GM19238 (cell line): Measurements from ENCODE around the gene LMTK3.
"Not testable (repeated sequence)": the region's sequence is repeated elsewhere in the genome, so short reads cannot be mapped to it uniquely, and the experiment has no call there.

ENCODE experiments used
- DNase-seq: peaks from one replicate; pipeline ENCODE4 v3.0.0; 2011; ENCODE audit warnings: low spot score; ENCODE audit not compliant: insufficient read length

Gene LMTK3

GRCh38 chr19:48507911-48508439, 3.7 kb downstream of the LMTK3 start:
- no peak for DNase-seq

DNA sequence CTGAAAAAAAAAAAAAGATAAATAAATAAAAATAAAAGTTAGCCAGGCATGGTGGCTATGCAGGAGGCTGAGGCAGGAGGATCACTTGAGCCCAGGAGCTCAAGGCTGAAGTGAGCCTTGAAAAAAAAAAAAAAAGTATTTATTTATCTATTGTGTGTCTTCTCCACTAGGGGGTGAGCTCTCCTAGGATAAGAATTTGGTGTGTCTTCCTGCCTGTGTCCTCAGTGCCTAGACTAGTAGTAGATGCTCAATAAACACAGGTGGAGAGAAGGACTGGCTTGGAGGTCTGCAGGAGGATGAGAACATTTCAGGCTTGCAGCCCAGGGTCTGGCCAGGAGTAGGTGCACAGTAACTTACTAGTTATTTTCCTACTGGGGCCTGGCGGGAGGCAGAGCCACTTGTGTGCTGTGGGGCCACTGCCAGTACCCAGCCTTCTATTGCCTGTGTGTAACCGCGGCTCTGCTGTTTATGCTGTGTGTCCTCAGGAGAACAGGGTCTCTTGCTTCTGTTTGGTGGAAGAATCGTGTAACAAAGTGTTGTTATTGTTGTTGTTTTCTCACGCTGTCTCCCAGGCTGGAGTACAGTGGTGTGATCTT, 5.4 kb downstream of the LMTK3 start:
- DNase-seq = peak; percentile 52

DNA sequence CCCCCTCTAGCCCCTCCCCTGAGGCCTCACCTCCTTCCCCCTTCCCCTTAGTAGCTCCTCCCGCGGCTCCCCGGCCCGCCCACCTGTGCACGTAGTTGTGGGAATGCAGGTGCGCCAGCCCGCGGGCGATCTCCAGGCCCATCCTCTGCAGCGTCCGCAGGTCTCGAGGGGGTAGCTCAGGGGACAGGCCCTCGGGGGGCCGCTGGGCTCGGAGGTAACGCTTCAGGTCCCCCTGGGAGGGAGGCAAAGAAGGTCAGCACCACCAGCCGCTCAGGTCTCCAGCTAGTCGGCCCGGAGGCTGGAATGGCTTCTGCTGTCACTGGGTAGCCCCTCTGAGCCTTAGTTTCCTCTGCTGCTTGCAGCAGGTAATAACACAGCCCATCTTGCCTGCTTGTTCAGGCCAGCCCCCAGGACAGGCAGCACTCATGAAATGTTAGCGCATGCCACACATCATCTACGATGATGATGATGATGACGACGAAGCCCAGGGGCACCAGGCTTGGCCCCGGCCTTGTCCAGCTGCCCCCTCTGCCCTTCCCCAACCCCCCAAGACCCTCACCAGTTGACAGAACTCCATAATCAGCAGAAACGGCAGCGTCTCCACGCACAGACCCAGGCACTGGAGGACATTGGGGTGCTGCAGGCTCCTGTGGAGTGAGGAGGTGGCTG, 9.2 kb downstream of the LMTK3 start:
- peak; percentile 83 for DNase-seq

DNA sequence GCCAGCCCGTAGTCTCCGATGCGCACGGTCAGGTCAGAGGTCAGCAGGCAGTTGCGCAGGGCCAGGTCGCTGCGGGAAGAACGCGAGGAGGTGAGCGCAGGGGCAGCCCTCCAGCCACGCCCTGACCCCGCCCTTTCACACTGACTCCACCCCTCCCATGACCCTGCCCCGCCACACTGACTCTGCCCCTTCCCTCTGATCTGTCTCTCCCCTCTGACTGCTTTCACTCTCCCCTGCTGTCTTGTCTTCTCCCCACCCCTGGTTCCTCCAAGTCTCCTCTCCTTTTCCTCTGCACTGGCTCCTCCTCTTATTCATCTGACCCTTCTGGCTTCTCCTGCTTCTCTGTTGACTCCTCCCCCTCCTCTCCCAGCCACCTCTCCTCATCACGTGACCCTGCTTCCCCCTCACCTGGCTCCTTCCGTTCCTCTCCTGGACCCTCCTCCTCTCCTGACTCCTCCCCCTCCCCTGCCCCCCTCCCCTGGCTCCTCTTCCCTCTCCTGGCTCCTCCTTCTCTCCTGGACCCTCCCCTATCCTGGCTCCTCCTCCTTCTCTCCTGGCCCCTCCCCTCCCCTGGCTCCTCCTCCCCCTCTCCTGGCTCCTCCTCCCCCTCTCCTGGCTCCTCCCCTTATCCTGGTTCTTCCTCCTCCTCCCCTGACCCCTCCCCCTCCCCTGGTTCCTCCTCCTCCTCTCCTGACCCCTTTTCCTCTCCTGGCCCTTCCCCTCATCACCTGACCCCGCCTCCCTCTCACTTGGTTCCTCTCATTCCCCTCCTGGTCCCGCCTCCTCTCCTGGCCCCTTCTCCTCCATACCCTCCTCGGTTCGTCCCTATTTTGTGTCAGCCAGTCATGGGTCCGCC, 9.9 kb downstream of the LMTK3 start:
- peak; percentile 66 for DNase-seq

DNA sequence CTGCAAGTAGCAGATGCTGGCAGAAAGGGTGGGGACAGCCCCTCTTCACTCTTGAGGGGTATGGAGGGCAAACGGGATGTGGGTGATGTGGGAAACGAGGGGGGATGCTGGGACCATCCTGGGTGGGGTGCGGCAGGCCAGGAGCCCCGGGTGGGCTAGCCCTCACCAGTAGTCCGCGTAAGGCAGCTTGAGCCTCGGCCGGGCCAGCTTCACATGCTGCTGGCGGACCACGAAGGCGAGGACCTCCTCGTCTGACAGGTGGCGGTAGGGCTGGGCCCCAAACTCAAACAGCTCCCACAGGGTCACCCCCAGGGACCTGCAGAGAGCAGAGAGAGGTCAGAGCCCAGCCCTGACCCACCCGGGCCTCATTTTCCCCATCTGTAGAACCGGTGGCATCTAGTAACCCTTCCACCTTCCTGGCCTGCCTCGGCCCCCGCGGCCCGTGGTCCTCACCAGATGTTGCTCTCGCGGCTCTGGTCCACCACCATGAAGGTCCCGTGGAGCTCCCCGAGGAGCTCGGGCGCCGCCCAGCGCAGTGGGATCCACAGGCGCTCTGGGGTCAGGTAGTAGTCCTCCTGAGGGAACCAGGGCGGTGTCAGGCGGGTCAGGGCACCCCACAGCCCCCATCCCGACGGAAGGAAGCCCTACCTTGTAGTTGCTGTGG, 10.7 kb downstream of the LMTK3 start:
- no peak for DNase-seq

- DNase-seq = no peak
Measured at GRCh38 chr19:48499316-48500090, 12.1 kb downstream of the LMTK3 start.

GRCh38 chr19:48498595-48499311, 12.9 kb downstream of the LMTK3 start:
- DNase-seq = no peak

DNA sequence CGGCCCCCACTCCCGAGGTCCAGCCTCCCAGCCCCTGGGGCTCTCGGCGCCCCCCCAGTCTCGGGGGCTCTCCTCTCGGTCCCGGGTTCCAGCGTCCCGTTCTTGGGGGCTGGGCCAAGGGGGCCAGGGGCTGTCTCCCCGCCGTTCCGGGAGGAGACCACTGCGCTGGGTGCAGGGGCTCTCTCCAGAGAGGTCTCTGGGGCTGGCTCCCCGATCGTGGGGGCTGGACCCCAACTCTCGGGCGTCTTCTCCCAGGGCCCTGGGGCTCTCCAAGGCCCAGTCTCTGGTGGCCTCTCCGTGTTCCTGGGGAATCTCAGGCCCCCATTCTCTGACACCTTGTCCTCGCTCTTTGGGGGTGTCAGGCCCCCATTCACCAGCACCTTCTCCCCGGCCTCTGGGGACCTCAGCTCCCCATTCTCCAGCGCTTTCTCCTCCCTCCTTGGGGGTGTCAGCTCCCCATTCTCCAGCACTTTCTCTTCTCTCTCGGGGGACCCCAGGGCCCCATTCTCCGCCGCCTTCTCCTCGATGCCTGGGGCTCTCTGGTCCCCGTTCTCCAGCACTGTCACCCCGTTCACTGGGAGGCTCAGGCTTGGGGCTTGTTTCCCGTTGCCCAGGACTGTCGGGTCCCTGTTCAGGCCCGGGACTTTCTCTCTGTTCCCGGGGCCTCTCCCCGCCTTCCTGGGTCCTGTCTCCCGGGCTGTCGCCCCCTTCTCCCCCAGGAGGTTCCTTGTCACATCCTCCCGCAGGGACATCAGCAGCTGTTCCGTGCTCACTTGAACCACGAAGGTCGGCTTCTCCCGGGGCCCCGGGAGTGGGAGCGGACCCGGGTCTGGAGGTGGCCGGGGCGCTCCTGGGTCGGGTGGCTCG, 13.7 kb downstream of the LMTK3 start:
- no peak for DNase-seq

DNA sequence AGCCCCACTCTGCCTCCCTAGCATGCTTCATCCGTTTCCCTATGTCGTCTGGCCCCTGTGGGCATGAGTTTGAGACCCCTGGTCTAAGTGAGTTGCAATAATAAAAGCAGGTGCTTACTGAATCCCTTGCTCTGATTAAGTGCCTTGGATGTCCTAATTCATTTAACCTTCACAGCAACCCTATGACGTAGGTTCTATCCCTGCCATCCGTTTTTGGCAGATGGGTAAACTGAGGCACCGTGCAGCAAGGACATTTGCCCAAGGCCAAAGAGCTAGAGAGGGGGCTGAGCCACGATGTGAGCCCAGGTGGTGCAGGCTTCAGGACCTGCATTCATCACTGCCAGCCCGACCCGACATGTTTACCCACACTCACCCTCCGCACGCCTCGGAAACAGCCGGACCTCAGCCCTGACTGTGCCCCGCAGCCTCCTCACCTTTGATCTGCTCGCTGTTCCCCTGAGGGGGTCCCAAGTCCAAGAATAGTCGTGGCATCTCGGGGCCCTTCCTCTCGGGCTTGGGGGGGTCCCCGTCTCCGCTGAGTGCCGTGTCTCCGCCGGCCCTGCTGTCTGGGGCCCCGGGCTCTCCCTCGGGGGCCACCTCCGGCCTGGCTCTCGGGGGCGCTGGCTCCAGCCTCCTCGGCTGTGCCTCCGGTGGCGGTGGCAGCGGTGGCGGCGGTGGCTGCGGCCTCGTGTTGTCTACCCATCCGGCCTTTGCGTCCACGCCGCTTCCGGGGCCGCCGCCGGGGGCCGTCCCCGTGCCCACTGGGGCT, 14.5 kb downstream of the LMTK3 start:
- DNase-seq = no peak

- DNase-seq = no peak
Measured at GRCh38 chr19:48495396-48495795, 16.2 kb downstream of the LMTK3 start.

- DNase-seq = no peak
Measured at GRCh38 chr19:48493718-48494401, 17.8 kb downstream of the LMTK3 start.

DNA sequence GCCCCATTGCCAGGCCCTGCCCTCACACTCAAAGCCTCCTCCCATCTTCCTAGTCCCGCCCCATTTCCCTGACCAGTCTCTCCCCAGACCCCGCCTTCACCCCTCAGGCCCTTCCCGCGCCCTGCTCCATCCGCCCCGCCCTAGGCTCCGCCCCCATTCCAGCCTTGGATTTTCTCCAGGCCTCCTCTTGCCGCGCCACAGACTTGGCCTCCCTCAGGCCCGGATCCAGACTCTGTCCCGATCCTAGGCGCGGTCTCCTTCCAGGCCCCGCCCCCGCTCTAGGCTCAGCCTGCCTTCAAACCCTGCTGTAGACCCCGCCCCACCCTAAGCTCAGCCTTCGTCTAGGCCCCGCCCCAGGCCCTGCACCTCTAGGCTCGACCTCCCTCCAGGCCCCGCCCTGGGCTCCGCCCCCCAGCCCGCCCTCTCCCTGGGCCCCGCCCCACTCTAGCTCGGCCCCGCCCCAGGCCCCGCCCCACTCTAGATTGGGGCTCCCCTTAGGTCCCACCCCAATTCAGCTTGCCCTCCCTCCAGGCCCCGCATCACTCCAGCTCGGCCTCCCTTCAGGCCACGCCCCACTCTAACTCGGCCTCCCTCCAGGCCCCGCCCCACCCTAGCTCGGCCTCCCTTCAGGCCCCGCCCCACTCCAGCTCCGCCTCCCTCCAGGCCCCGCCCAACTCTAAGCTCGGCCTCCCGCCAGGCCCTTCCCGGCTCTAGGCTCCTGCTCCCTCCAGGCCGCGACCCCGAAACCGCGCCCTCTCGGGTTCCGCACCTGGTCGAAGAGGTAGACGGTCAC, 18.5 kb downstream of the LMTK3 start:
- peak; percentile 89 for DNase-seq

DNA sequence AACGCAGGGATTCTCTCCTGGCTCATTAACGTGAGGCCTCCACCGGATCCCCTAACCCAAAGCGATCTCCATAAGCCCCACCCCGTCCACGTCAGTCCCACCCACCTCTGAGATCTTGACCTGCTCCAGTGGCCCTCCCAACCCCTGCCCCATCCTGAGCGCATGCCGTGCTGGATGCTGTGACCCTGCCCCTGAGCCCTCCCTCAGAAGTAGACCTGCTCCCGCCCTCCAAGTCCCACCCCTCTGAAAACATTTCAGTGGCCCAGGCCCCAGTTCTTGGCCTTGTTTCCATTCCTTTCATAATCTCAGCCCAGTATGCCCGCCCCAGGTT, 19.9 kb downstream of the LMTK3 start:
- no peak for DNase-seq

GRCh38 chr19:48490981-48491792, 20.4 kb downstream of the LMTK3 start:
- DNase-seq = peak; percentile 90

DNA sequence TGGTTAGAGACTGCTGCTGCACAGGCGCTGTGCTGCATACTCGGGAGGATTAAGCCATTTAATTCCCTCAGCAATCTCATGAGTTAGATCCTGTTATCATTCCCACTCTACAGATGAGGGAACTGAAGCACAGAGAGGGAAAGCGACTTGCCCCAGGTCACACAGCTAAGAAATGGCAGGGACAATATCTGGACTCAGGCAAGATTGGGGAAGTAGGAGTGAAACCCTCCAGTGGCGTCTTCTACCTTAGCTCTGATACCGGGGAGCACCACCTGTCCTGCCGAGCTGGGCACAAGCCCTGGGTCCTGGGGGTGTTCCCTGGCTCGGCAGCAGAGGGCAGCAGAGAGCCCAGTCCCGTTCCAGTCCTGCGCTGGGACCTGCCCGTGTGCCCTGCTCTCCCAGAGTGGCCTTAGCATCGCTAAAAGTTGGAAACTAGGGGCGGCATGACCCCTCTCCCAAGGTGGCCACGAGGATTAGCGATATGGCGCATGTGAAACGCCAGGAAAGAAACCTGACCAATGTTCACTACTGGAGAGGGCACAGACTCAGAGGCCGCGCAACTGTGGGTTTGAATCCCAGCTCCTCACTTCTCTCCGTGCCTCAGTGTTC, 21.9 kb downstream of the LMTK3 start:
- peak; percentile 94 for DNase-seq

- not testable (repeated sequence) for DNase-seq
Measured at GRCh38 chr19:48488478-48488877, 23.2 kb downstream of the LMTK3 start.
